ENCODE data around the gene USP9X. TPM values are rescaled to one million over a fixed set of nuclear protein-coding genes. Genes with fewer than 3 reads are reported as not detected.

Gene USP9X
- total RNA-seq, 4 donors from 2014 or later, result 90.3 to 120 (median 110) TPM

- Histone ChIP-seq H3K4me1 (peaks cover 38 to 50% of the 10 kb centered on the region in 2 donors), H3K9me3 (no peaks in the 10 kb centered on the region), H3K36me3 (no peaks in the 10 kb centered on the region), H3K27me3 (no peaks in the 10 kb centered on the region), H3K27ac (peak overlapping the region; percentile 91 to 100 (median 96)), H3K4me3 (peak overlapping the region; percentile 72 to 93 (median 86))
- DNase-seq, result no peak
- ATAC-seq, result no peak
- TF ChIP-seq POLR2A (IDR thresholded peaks at IDR 0.05) (no peak), CTCF (IDR thresholded peaks at IDR 0.05 in 4 of 5, conservative IDR thresholded peaks at IDR 0.05 in 1 of 5) (no peak)
- in situ Hi-C loops (cut with MboI; ENCODE audit: low sequenced_read_pairs in 4 of 4), result no loop called here
- intact Hi-C loops (cut with DNase I; ENCODE audit: low total_unique reads), result loop anchor here (5.0 kb wide), 1 partner anchor 395 kb away; no protein-coding TSS in a partner anchor
These were observed 2.0 kb downstream of the USP9X start for GRCh38 chrX:41087201-41087600.

GRCh38 chrX:41090568-41091238 is 5.5 kb downstream of the USP9X start:
- TF ChIP-seq CTCF (IDR thresholded peaks at IDR 0.05 in 4 of 5, conservative IDR thresholded peaks at IDR 0.05 in 1 of 5) (no peak), POLR2A (IDR thresholded peaks at IDR 0.05) (no peak)
- Histone ChIP-seq H3K9me3 (no peaks in the 10 kb centered on the region), H3K27ac (peak overlapping the region in 3 of 4 donors; percentile 28 to 100 (median 97)), H3K4me3 (peak overlapping the region in 1 of 4 donors; percentile 34), H3K36me3 (no peaks in the 10 kb centered on the region), H3K4me1 (peaks cover 51 to 67% of the 10 kb centered on the region in 2 donors), H3K27me3 (no peaks in the 10 kb centered on the region)
- DNase-seq, result no peak
- intact Hi-C loops (cut with DNase I; ENCODE audit: low total_unique reads) (no loop called here), in situ Hi-C loops (cut with MboI; ENCODE audit: low sequenced_read_pairs in 4 of 4) (no loop called here)
- ATAC-seq, result no peak

GRCh38 chrX:41092776-41093175 is 7.5 kb downstream of the USP9X start:
- Histone ChIP-seq H3K4me1 (peaks cover 69 to 71% of the 10 kb centered on the region in 2 donors), H3K4me3 (no peak overlapping the region), H3K27me3 (no peaks in the 10 kb centered on the region), H3K9me3 (no peaks in the 10 kb centered on the region), H3K27ac (no peak overlapping the region), H3K36me3 (no peaks in the 10 kb centered on the region)
- ATAC-seq, result no peak
- DNase-seq, result no peak
- intact Hi-C loops (cut with DNase I; ENCODE audit: low total_unique reads) (no loop called here), in situ Hi-C loops (cut with MboI; ENCODE audit: low sequenced_read_pairs in 4 of 4) (no loop called here)
- TF ChIP-seq POLR2A (IDR thresholded peaks at IDR 0.05) (no peak), CTCF (IDR thresholded peaks at IDR 0.05 in 4 of 5, conservative IDR thresholded peaks at IDR 0.05 in 1 of 5) (no peak)

- Histone ChIP-seq H3K27ac (peak overlapping the region in 2 of 4 donors; percentile 26 to 62), H3K27me3 (no peaks in the 10 kb centered on the region), H3K4me1 (peaks cover 49 to 56% of the 10 kb centered on the region in 2 donors), H3K4me3 (no peak overlapping the region), H3K9me3 (no peaks in the 10 kb centered on the region), H3K36me3 (no peaks in the 10 kb centered on the region)
- ATAC-seq (no peak), DNase-seq (no peak)
- TF ChIP-seq CTCF (IDR thresholded peaks at IDR 0.05 in 4 of 5, conservative IDR thresholded peaks at IDR 0.05 in 1 of 5), result no peak
- TF ChIP-seq POLR2A (IDR thresholded peaks at IDR 0.05), result no peak
- intact Hi-C loops (cut with DNase I; ENCODE audit: low total_unique reads) (no loop called here), in situ Hi-C loops (cut with MboI; ENCODE audit: low sequenced_read_pairs in 4 of 4) (no loop called here)
These were observed 9.9 kb downstream of the USP9X start for GRCh38 chrX:41095174-41095573.

Data from gastrocnemius medialis (tissue), 4 donors.